DND-41 (cell line): ENCODE results near the gene ABCA7.

ENCODE experiments used
- CTCF ChIP-seq: IDR thresholded peaks from 2 replicates; pipeline ENCODE4 v1.5.1; 2012; ENCODE audit warnings: borderline replicate concordance, low read length, moderate library complexity, mild to moderate bottlenecking; ENCODE audit not compliant: poor library complexity, severe bottlenecking; ENCODE audit errors: extremely low read depth
- EZH2 ChIP-seq: IDR thresholded peaks from 3 replicates; pipeline ENCODE4 v1.6.1; 2012; ENCODE audit warnings: borderline replicate concordance, low read depth, mild to moderate bottlenecking, moderate library complexity, low read length, inconsistent platforms; ENCODE audit not compliant: severe bottlenecking

- no peak for TF ChIP-seq CTCF
- TF ChIP-seq EZH2: no peak
These were observed 36.1 kb downstream of the ABCA7 start for GRCh38 chr19:1076046-1076386.
